Retina (tissue), 1 donor: ENCODE measurements around the gene SELENOT.
"Not testable (repeated sequence)": the region's sequence is repeated elsewhere in the genome, so short reads cannot be mapped to it uniquely, and the experiment has no call there.

Experiments used
- DNase-seq: peaks from one replicate; pipeline ENCODE4 v3.0.0-alpha.2; 2016

The SELENOT gene

GRCh38 chr3:150603153-150603979 is at the start of gene SELENOT:
Gene SELENOT (plus strand): TSS chr3:150603321. CDS start chr3:150603363, 42 bp downstream.
- peak; percentile 99 for DNase-seq

- DNase-seq = no peak
Observed at GRCh38 chr3:150555859-150556436, 47.2 kb upstream of the SELENOT start.

- DNase-seq = no peak
Observed at GRCh38 chr3:150556792-150557191, 46.3 kb upstream of the SELENOT start.

GRCh38 chr3:150557725-150558124 is 45.4 kb upstream of the SELENOT start:
- no peak for DNase-seq

GRCh38 chr3:150564243-150564642 is 38.9 kb upstream of the SELENOT start:
- no peak for DNase-seq

- DNase-seq = no peak
Observed at GRCh38 chr3:150567328-150567727, 35.8 kb upstream of the SELENOT start.

- no peak for DNase-seq
Observed at GRCh38 chr3:150577855-150578254, 25.3 kb upstream of the SELENOT start.

DNA sequence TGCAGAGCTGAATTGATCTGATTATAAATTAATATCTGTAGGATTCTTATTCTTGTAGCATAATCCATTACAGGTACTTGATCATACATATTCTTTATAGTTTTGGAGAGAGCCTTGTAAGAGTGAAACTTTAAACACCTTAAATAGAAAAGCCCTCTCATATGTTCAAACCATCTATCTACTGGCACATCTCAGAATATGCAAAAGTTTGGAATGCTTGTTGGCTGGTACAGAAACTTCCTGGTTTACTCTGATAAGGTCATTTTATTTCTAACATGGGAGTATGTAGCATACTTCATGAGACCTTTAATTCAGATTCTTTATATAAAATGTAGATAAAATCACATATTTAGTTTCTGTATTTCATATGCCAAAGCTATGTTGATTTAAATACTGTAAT is 21.9 kb upstream of the SELENOT start:
- no peak for DNase-seq

- no peak for DNase-seq
Observed at GRCh38 chr3:150582620-150583019, 20.5 kb upstream of the SELENOT start.

DNA sequence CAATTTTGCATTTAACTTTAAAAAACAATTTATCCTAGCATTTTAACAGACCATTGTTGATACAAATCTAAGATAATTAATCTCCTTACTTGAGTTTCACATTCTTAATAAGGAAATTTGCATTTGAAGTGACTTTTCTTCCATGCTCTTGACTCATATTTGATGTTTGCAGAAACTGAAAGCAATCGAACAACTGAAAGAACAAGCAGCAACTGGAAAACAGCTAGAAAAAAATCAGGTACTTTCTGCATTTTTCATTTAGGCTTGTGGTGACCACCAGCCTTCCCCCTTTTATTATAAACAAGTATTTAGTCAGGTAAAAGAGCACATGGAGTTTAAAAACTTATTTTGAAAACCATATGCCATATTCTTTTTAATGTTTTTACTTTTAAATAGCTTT is 20.1 kb upstream of the SELENOT start:
- no peak for DNase-seq

- no peak for DNase-seq
Observed at GRCh38 chr3:150588027-150588830, 14.9 kb upstream of the SELENOT start.

- no peak for DNase-seq
Observed at GRCh38 chr3:150589759-150590158, 13.4 kb upstream of the SELENOT start.

DNA sequence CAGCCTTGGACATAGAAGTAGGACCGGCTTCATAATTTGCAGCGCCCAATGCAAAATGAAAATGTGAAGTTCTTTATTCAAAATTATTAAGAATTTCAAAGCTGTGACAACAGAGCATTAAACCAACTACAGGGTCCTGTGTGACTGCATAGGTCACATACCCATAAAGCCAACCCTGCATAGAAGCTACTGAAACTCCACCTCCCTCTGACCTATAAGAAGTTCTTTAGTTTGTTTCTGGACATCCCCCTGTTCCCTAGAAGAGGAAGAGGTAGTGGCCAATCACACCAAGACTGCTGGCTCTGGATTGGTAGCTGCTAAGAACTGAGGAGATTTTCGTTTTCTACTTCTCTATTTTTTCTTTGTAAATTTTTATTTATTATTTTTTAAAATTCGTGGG is 9.0 kb upstream of the SELENOT start:
- no peak for DNase-seq

DNA sequence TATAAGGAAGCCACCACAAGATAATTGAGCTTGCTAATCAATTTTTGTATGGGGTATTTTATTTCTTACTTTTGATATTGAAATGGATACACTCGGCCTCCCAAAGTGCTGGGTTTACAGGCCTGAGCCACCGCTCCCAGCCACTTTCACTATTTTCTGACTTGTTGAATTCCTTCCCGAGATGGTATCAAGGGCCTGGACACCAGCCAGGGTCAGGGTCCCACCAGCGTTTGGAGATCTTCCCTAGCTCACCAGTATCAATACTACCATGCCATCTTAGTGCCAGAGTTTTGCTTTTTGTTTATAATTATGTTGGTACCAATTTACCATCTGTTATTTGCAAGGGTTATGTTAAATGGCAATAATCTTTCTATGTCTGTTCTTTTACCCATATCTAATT is 5.5 kb upstream of the SELENOT start:
- DNase-seq = no peak

- no peak for DNase-seq
Observed at GRCh38 chr3:150599611-150600297, 3.4 kb upstream of the SELENOT start.

GRCh38 chr3:150600647-150601530 is 2.2 kb upstream of the SELENOT start:
- DNase-seq = not testable (repeated sequence)

DNA sequence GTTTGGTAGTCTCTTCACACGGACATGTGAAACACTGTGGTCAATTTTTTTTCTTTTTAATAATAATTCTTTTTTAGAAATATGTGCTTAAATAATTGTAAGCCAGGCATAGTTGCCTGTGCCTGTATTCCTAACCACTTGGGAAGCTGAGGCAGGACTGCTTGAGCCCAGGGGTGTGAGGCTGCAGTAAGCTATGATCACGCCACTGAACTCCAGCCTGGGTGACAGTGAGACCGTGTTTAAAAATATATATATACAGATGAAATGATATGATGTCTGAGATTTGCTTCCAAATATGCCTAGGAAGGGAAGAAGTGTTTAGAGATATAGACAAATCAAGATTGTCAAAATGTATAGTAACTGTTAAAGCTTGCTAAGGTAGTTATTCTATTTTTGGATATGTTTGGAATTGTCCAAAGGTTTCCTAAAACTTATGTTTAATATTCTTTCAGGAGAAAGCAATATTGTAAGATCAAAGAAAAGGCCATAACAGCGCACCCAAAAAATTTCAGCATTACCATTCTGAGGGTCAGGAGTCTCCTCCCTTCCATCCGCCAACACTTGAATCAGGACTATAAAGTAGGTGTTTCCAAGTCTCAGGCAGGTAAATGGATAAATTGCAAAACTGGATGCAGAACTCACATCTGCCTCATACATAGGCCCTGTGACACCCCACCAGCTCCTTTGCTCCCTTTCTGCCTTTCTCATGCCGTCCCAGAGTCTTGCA is 532 bp upstream of the SELENOT start:
- DNase-seq = no peak

- DNase-seq = no peak
Observed at GRCh38 chr3:150603980-150604319, 829 bp downstream of the SELENOT start.

DNA sequence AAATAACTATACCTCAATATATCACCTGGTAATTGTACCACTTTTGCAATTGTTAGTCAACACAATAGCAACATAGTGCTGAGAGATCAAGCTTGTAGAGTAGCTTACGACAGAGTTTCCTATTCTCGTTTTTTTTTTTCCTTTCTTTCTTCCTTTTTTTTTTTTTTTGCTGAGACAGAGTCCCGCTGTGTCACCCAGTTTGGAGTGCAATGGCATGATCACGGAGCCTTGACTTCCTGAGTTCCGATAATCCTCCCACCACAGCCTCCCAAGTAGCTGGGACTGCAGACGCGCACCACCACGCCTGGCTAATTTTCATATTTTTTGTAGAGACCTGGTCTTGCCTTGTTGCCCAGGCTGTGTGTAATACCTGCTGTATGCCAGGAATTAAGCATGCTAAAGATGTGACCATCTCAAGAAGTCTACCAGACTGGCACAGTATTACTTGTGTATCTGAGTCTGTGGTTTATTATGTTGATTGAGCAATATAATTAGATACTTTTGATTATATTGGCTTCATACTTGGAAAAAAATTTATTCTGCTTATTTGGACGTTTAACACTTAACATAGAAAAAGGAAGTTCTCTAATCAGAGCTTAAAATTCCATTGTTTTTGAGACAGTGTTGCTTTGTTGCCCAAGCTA is 3.0 kb downstream of the SELENOT start:
- no peak for DNase-seq

GRCh38 chr3:150607267-150608065 is 4.3 kb downstream of the SELENOT start:
- DNase-seq = no peak
